Subcutaneous abdominal adipose tissue (tissue), 5 donors: ENCODE measurements around the gene CEMIP.

ENCODE experiments used
- H3K27ac ChIP-seq: one replicate; pipeline ENCODE4 v1.7.0; 2013; ENCODE audit warnings: low read depth, mild to moderate bottlenecking, inconsistent platforms, low read length, moderate library complexity
- H3K27me3 ChIP-seq, 5 donors: one replicate each; pipeline ENCODE4 v1.7.0; 2013; ENCODE audit warnings: low read length in 5 of 5, inconsistent platforms in 1 of 5; ENCODE audit not compliant: control insufficient read depth in 5 of 5, insufficient read depth in 4 of 5
- H3K36me3 ChIP-seq, 5 donors: one replicate each; pipeline ENCODE4 v1.7.0; 2013; ENCODE audit warnings: low read length in 5 of 5; ENCODE audit not compliant: control insufficient read depth in 5 of 5, insufficient read depth in 5 of 5
- H3K4me1 ChIP-seq, 5 donors: one replicate each; pipeline ENCODE4 v1.7.0; 2013; ENCODE audit warnings: low read length in 5 of 5, mild to moderate bottlenecking in 3 of 5, moderate library complexity in 1 of 5; ENCODE audit not compliant: control insufficient read depth in 5 of 5, insufficient read depth in 5 of 5
- H3K4me3 ChIP-seq, 5 donors: one replicate each; pipeline ENCODE4 v1.7.0; 2013; ENCODE audit warnings: low read length in 5 of 5, low read depth in 1 of 5
- H3K9ac ChIP-seq, 5 donors: one replicate each; pipeline ENCODE4 v1.7.0; 2013; ENCODE audit warnings: low read length in 5 of 5, mild to moderate bottlenecking in 4 of 5, moderate library complexity in 3 of 5
- H3K9me3 ChIP-seq, 5 donors: one replicate each; pipeline ENCODE4 v1.7.0; 2013; ENCODE audit warnings: low read length in 5 of 5; ENCODE audit not compliant: control insufficient read depth in 5 of 5
- donor health status: healthy.
- donor health status: healthy.
- donor health status: healthy.
- donor health status: healthy.
- donor health status: healthy.

Gene CEMIP

GRCh38 chr15:80816936-80817335 is 37.8 kb downstream of the CEMIP start:
- no peaks in the 10 kb centered on the region for H3K36me3 ChIP-seq
- peaks cover 2 to 7% (median 4%) of the 10 kb centered on the region in 5 donors for H3K27me3 ChIP-seq
- H3K4me1 ChIP-seq: no peaks in the 10 kb centered on the region
- no peak overlapping the region for H3K4me3 ChIP-seq
- peaks cover 0 to 4% (median 0%) of the 10 kb centered on the region in 5 donors for H3K9me3 ChIP-seq
- H3K9ac ChIP-seq: no peak overlapping the region
- H3K27ac ChIP-seq: no peak overlapping the region

DNA sequence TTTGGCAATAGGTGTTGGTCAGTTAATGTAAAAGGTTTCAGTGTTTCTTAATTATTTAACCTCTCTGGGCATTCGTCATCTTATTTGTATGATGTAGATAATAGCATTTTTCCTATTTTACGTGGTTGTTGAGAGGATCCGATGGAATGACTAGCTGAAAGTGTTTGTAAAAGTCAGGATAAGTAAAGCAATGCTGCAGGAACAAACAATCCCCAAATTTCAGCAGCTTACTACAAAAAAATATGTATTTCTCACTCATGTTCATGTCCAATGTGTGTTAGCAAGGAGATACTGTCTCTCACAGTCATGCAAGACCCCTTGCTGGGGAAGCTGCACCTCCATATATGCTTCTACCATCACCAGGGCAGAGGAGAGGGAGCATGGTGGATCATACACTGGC is 38.7 kb downstream of the CEMIP start:
- no peak overlapping the region for H3K27ac ChIP-seq
- peaks cover 0 to 4% (median 0%) of the 10 kb centered on the region in 5 donors for H3K9me3 ChIP-seq
- H3K36me3 ChIP-seq: no peaks in the 10 kb centered on the region
- H3K27me3 ChIP-seq: peaks cover 2 to 7% (median 4%) of the 10 kb centered on the region in 5 donors
- H3K4me3 ChIP-seq: no peak overlapping the region
- H3K9ac ChIP-seq: no peak overlapping the region
- no peaks in the 10 kb centered on the region for H3K4me1 ChIP-seq

DNA sequence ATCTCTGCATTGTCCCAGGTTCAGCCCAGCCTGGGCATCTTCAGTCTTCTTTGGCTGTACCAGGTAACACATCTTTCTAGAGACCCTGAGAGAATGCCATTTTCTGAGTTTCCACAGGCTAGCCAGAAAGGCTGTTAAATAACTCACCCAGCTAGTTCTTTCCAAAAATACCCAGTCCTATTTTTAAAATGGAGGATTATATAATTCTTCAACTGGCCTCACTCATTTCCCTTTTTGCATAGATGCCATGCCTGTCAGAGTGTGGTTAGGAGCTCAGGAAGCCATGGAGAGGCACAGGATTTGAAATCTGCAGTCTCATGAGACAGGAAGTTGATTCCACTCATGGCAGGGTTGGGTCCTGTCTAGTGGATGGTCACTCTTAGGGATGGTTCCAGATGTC is 39.8 kb downstream of the CEMIP start:
- Histone ChIP-seq H3K36me3 (no peaks in the 10 kb centered on the region), H3K27ac (no peak overlapping the region), H3K9me3 (peaks cover 0 to 4% (median 0%) of the 10 kb centered on the region in 5 donors), H3K27me3 (peaks cover 2 to 7% (median 4%) of the 10 kb centered on the region in 5 donors), H3K9ac (no peak overlapping the region), H3K4me3 (no peak overlapping the region), H3K4me1 (no peaks in the 10 kb centered on the region)

DNA sequence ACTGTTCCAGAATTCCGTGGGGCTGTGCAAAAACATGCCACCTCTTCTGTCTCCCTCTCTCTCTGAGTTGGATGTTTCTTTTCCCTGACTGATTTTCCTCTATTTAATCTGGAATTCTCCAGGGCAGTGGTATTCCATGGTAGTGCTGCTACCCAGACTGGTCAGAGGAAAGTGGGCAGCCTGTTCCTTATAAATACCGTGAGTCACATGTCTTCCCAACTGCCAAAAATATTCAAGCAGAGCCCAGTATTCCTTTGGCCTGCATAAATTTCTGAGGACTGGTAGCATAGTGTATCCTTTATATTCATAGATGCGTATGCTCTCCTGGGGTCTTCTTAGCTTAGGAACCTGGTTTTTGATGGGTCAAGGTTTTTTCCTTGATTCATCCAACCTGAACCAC is 40.9 kb downstream of the CEMIP start:
- no peaks in the 10 kb centered on the region for H3K36me3 ChIP-seq
- H3K27ac ChIP-seq: no peak overlapping the region
- peaks cover 0 to 4% (median 0%) of the 10 kb centered on the region in 5 donors for H3K9me3 ChIP-seq
- no peak overlapping the region for H3K9ac ChIP-seq
- no peaks in the 10 kb centered on the region for H3K4me1 ChIP-seq
- H3K4me3 ChIP-seq: no peak overlapping the region
- peaks cover 2 to 7% (median 4%) of the 10 kb centered on the region in 5 donors for H3K27me3 ChIP-seq

- no peaks in the 10 kb centered on the region for H3K4me1 ChIP-seq
- H3K36me3 ChIP-seq: no peaks in the 10 kb centered on the region
- no peak overlapping the region for H3K27ac ChIP-seq
- H3K9me3 ChIP-seq: peaks cover 0 to 4% (median 0%) of the 10 kb centered on the region in 5 donors
- H3K27me3 ChIP-seq: peaks cover 0 to 4% (median 2%) of the 10 kb centered on the region in 5 donors
- no peak overlapping the region for H3K9ac ChIP-seq
- H3K4me3 ChIP-seq: no peak overlapping the region
These were observed 43.1 kb downstream of the CEMIP start for GRCh38 chr15:80822256-80822655.

GRCh38 chr15:80822676-80823075 is 43.5 kb downstream of the CEMIP start:
- Histone ChIP-seq H3K4me1 (no peaks in the 10 kb centered on the region), H3K9me3 (peaks cover 0 to 4% (median 0%) of the 10 kb centered on the region in 5 donors), H3K4me3 (no peak overlapping the region), H3K9ac (no peak overlapping the region), H3K27ac (no peak overlapping the region), H3K27me3 (peaks cover 0 to 4% (median 2%) of the 10 kb centered on the region in 5 donors), H3K36me3 (no peaks in the 10 kb centered on the region)

- no peak overlapping the region for H3K9ac ChIP-seq
- H3K9me3 ChIP-seq: peaks cover 0 to under 1% (median 0%) of the 10 kb centered on the region in 5 donors
- no peak overlapping the region for H3K27ac ChIP-seq
- H3K27me3 ChIP-seq: peaks cover 0 to 2% (median 1%) of the 10 kb centered on the region in 5 donors
- no peaks in the 10 kb centered on the region for H3K4me1 ChIP-seq
- H3K4me3 ChIP-seq: no peak overlapping the region
- no peaks in the 10 kb centered on the region for H3K36me3 ChIP-seq
These were observed 44.0 kb downstream of the CEMIP start for GRCh38 chr15:80823120-80823519.

DNA sequence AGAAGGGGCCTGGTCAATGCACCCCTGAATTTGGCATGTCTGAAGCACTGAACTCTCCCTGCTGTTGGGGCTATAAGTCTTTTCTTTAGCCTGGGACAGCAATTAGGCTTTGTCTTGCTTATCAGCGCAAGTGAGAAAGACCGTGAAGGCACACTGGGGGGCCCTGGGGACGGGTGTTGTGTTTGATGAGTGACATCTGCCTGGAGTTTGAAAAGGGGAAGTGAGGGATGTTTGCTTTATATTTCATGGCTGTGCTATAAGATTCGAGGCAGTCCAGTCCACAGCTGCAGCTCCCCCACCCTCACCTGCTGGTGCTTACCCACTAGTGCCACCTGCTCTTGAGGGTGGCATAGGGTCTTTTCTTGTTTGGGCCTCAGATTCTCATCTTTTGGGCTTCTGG is 44.8 kb downstream of the CEMIP start:
- no peaks in the 10 kb centered on the region for H3K9me3 ChIP-seq
- H3K27me3 ChIP-seq: peaks cover 0 to 2% (median 0%) of the 10 kb centered on the region in 5 donors
- H3K4me1 ChIP-seq: no peaks in the 10 kb centered on the region
- no peak overlapping the region for H3K9ac ChIP-seq
- H3K4me3 ChIP-seq: no peak overlapping the region
- no peak overlapping the region for H3K27ac ChIP-seq
- H3K36me3 ChIP-seq: no peaks in the 10 kb centered on the region

GRCh38 chr15:80825361-80826030 is 46.3 kb downstream of the CEMIP start:
- H3K27ac ChIP-seq: no peak overlapping the region
- H3K36me3 ChIP-seq: no peaks in the 10 kb centered on the region
- peaks cover 0 to 2% (median 0%) of the 10 kb centered on the region in 5 donors for H3K27me3 ChIP-seq
- H3K9ac ChIP-seq: no peak overlapping the region
- H3K9me3 ChIP-seq: no peaks in the 10 kb centered on the region
- H3K4me3 ChIP-seq: no peak overlapping the region
- no peaks in the 10 kb centered on the region for H3K4me1 ChIP-seq

- Histone ChIP-seq H3K27ac (no peak overlapping the region), H3K27me3 (peaks cover 0 to 2% (median 0%) of the 10 kb centered on the region in 5 donors), H3K9me3 (no peaks in the 10 kb centered on the region), H3K4me1 (no peaks in the 10 kb centered on the region), H3K9ac (no peak overlapping the region), H3K36me3 (no peaks in the 10 kb centered on the region), H3K4me3 (no peak overlapping the region)
These were observed 49.6 kb downstream of the CEMIP start for GRCh38 chr15:80828796-80829195.
